ENCODE results near the gene ARRDC1. TPM values are rescaled to one million over a fixed set of nuclear protein-coding genes. Genes with fewer than 3 reads are reported as not detected.

ARRDC1 gene
- polyA plus RNA-seq, 1 of the 3 experiments (the other 2 are of a cell fraction) = 49.7 TPM

DNA sequence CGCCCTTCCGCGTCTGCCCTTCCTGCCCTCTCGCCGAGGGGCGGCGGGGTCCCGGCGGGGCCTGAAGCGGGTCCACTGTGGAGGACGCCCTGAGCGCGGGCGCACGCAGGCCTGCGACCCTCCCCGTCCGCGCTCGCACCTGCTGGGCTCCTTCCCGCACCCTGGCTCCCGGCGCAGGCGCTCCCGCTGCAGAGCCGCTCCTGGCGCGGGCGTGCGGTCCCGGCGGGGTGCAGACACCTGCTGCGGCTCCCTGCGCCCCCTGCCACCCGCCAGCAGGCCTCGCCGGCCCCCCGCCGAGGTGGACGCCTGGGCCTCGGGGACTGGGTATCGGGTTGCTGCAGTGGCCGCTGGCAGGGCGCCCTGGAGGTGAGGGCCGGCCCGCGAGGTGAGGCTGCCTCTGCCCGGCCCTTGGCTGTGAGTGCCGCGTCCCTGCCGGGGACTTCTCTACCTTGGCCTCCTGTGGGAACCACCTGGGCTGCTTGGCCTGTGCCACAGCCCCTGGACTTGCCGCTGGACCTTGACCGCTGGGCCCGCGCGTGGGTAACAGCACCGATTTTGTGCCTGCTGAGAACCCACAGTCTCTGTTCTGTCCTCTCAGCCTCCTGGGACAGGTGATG, 627 bp downstream of the ARRDC1 start:
- CTCF ChIA-PET = interaction anchor here (1.4 to 1.6 kb wide), 2 partner anchors 15 to 16 kb away, joined by 3 to 5 read pairs; partner anchors contain the start of gene ZMYND19
- no peaks in the 10 kb centered on the region for H3K36me3 ChIP-seq (replicated peaks in 1 of 2; ENCODE audit: control insufficient read depth in 1 of 2, insufficient read depth in 2 of 2, low read length in 1 of 2)
- peak overlapping the region; percentile 92 for H3K4me2 ChIP-seq
- H3K27me3 ChIP-seq (ENCODE audit: insufficient read depth) = no peaks in the 10 kb centered on the region
- H3K9me3 ChIP-seq = no peaks in the 10 kb centered on the region
- POLR2A ChIA-PET = no interaction called here
- H3K27ac ChIP-seq (ENCODE audit: low read depth in 2 of 2, low read length in 1 of 2) = peak overlapping the region in 1 of 2 experiments; percentile 64; a peak in 1 of 4 replicates
- peak; percentile 65 for DNase-seq
- WGBS (ENCODE audit: low lambda C conversion rate) = 0% methylated on average over 3 of the region's 57 CpGs
- H3K4me3 ChIP-seq (ENCODE audit: low read depth in 2 of 2, low read length in 1 of 2) = peak overlapping the region; percentile 71 to 76
- no peaks in the 10 kb centered on the region; the same call in 1 of the 2 replicates for H4K20me1 ChIP-seq (ENCODE audit: insufficient read depth)
- H3K9me2 ChIP-seq = no peaks in the 10 kb centered on the region
- H3K79me2 ChIP-seq (ENCODE audit: insufficient read depth) = peaks cover 42% of the 10 kb centered on the region
- H3F3A ChIP-seq (replicated peaks; ENCODE audit: insufficient read depth) = peaks cover 14% of the 10 kb centered on the region
- H2AFZ ChIP-seq (ENCODE audit: low read depth) = 0 out of 2 replicates have a peak overlapping the region, but pooled peaks have one; percentile 59
- TF ChIP-seq YY1 (IDR thresholded peaks at IDR 0.05; ENCODE audit: low read depth) = no peak
- TF ChIP-seq TAF1 (IDR thresholded peaks at IDR 0.05; ENCODE audit: borderline replicate concordance, low read depth, low read length) = no peak
- no peak for TF ChIP-seq RAD21 (IDR thresholded peaks at IDR 0.05; ENCODE audit: low read length)
- 0 out of 2 replicates have a peak, but pooled peaks have one; percentile 23 for TF ChIP-seq NRF1 (IDR thresholded peaks at IDR 0.05; ENCODE audit: low read depth, low read length)
- no peak for TF ChIP-seq NFIC (IDR thresholded peaks at IDR 0.05; ENCODE audit: borderline replicate concordance)
- peaks cover 0 to 17% of the 10 kb centered on the region in 2 experiments; a peak in 1 of 4 replicates for H3K4me1 ChIP-seq (ENCODE audit: control insufficient read depth in 1 of 2, insufficient read depth in 2 of 2, low read depth in 1 of 2, low read length in 1 of 2)
- H3K9ac ChIP-seq = peak overlapping the region; percentile 73

DNA sequence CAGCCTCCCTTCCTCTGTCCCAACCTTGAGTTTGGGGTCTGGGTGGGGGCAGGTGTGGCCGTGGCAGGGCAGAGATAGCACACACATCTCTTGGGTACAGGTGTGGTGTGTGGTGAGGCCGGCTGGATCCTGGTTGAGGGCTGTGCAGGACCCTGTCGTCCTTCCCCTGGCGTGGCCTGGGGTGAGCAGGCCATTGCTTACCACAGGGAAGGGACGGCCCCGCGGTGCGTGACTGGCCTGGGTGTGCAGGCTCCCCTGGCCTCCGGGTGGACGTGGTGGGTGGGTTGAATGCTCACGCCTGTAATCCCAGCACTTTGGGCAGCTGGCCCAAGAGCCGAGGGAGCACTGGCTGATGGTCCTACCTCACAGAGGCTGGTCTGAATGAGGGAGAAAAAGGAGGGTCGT, 1.2 kb downstream of the ARRDC1 start:
- ChIA-PET POLR2A (no interaction called here), CTCF (interaction anchor here (1.4 kb wide), 1 partner anchor 14 kb away, joined by 5 read pairs; no protein-coding TSS in a partner anchor)
- Histone ChIP-seq H3K9me3 (no peaks in the 10 kb centered on the region), H3K9me2 (no peaks in the 10 kb centered on the region), H3K9ac (peak overlapping the region; percentile 73; the same call in 1 of the 2 replicates), H3K27me3 (ENCODE audit: insufficient read depth) (no peaks in the 10 kb centered on the region), H3K79me2 (ENCODE audit: insufficient read depth) (peaks cover 47% of the 10 kb centered on the region), H3K27ac (ENCODE audit: low read depth in 2 of 2, low read length in 1 of 2) (no peak overlapping the region), H3K36me3 (replicated peaks in 1 of 2; ENCODE audit: control insufficient read depth in 1 of 2, insufficient read depth in 2 of 2, low read length in 1 of 2) (no peaks in the 10 kb centered on the region), H3K4me1 (ENCODE audit: control insufficient read depth in 1 of 2, insufficient read depth in 2 of 2, low read depth in 1 of 2, low read length in 1 of 2) (peaks cover 4 to 18% of the 10 kb centered on the region in 2 experiments; a peak in 3 of 4 replicates), H3K4me3 (ENCODE audit: low read depth in 2 of 2, low read length in 1 of 2) (peak overlapping the region; percentile 71 to 76), H3F3A (replicated peaks; ENCODE audit: insufficient read depth) (peaks cover 17% of the 10 kb centered on the region), H4K20me1 (ENCODE audit: insufficient read depth) (no peaks in the 10 kb centered on the region; the same call in 1 of the 2 replicates), H2AFZ (ENCODE audit: low read depth) (no peak overlapping the region), H3K4me2 (peak overlapping the region; percentile 92)
- WGBS (ENCODE audit: low lambda C conversion rate) = 80% methylated on average over 11 of the region's 13 CpGs
- DNase-seq = no peak
- no peak for TF ChIP-seq EZH2phosphoT487 (IDR thresholded peaks at IDR 0.05; ENCODE audit: borderline replicate concordance, low read depth)
- TF ChIP-seq SIN3A (IDR thresholded peaks at IDR 0.05; ENCODE audit: borderline replicate concordance, low read depth, low read length) = no peak
- TF ChIP-seq USF1 (IDR thresholded peaks at IDR 0.05; ENCODE audit: borderline replicate concordance, low read depth) = no peak
- TF ChIP-seq RXRA (IDR thresholded peaks at IDR 0.05; ENCODE audit: borderline replicate concordance, low read depth) = no peak
- no peak for TF ChIP-seq RCOR1 (IDR thresholded peaks at IDR 0.05; ENCODE audit: low read length)
- TF ChIP-seq GATA2 (CRISPR knock-in tag; IDR thresholded peaks at IDR 0.05) = no peak
- TF ChIP-seq NRF1 (IDR thresholded peaks at IDR 0.05; ENCODE audit: low read depth, low read length) = no peak
- TF ChIP-seq REST (IDR thresholded peaks at IDR 0.05; ENCODE audit: low read depth, low read length) = no peak
- no peak for TF ChIP-seq MEF2A (IDR thresholded peaks at IDR 0.05; ENCODE audit: borderline replicate concordance, low read depth)
- TF ChIP-seq, protein P1, sequence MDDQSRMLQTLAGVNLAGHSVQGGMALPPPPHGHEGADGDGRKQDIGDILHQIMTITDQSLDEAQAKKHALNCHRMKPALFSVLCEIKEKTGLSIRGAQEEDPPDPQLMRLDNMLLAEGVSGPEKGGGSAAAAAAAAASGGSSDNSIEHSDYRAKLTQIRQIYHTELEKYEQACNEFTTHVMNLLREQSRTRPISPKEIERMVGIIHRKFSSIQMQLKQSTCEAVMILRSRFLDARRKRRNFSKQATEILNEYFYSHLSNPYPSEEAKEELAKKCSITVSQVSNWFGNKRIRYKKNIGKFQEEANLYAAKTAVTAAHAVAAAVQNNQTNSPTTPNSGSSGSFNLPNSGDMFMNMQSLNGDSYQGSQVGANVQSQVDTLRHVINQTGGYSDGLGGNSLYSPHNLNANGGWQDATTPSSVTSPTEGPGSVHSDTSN (IDR thresholded peaks at IDR 0.05) = no peak
- no peak for TF ChIP-seq GABPA (IDR thresholded peaks at IDR 0.05; ENCODE audit: low read depth)
- no peak for TF ChIP-seq YY1 (IDR thresholded peaks at IDR 0.05; ENCODE audit: low read depth)
- no peak for TF ChIP-seq USF2 (IDR thresholded peaks at IDR 0.05; ENCODE audit: borderline replicate concordance, low read depth, low read length)
- TF ChIP-seq TEAD4 (IDR thresholded peaks at IDR 0.05; ENCODE audit: borderline replicate concordance, insufficient read depth) = no peak
- TF ChIP-seq RFX5 (IDR thresholded peaks at IDR 0.05; ENCODE audit: low read length) = no peak
